GM12878 (cell line): Measurements from ENCODE around the gene NCOA6. TPM values are rescaled to one million over a fixed set of nuclear protein-coding genes. Genes with fewer than 3 reads are reported as not detected.

Experiments
- BCLAF1 ChIP-seq: fragments of 450-650 bp; IDR thresholded peaks from 2 replicates; pipeline ENCODE4 v1.6.1; 2017; ENCODE audit warnings: antibody characterized with exemption, mild to moderate bottlenecking, moderate library complexity
- DPF2 ChIP-seq: fragments of 450-650 bp; IDR thresholded peaks from 2 replicates; pipeline ENCODE4 v1.6.1; 2017; ENCODE audit warnings: mild to moderate bottlenecking
- ETV6 ChIP-seq, 2 experiments: fragments of 450-650 bp in 1 of 2; IDR thresholded peaks in 1 of 2; conservative IDR thresholded peaks in 1 of 2; 2 replicates each; pipeline ENCODE4 v1.6.1; 2014; ENCODE audit warnings: antibody characterized with exemption in 1 of 2, borderline replicate concordance in 1 of 2, low read depth in 1 of 2, mild to moderate bottlenecking in 1 of 2, moderate library complexity in 1 of 2
- EZH2 ChIP-seq: IDR thresholded peaks from 2 replicates; pipeline ENCODE4 v1.6.1; 2012; ENCODE audit warnings: low read depth, mild to moderate bottlenecking, control low read depth, inconsistent platforms, low read length, borderline replicate concordance; ENCODE audit not compliant: control insufficient read depth
- MAX ChIP-seq: IDR thresholded peaks from 2 replicates; pipeline ENCODE4 v1.6.1; 2012; ENCODE audit warnings: low read depth, low read length, improper control_type of control experiment
- NRF1 ChIP-seq: conservative IDR thresholded peaks from 2 replicates; pipeline ENCODE4 v1.6.1; 2011; ENCODE audit warnings: mild to moderate bottlenecking, low read depth, low read length, improper control_type of control experiment
- PRDM15 ChIP-seq: fragments of 450-650 bp; formaldehyde crosslinking; IDR thresholded peaks from 2 replicates; pipeline ENCODE4 v1.4.0; 2020; ENCODE audit warnings: mild to moderate bottlenecking, moderate library complexity
- RELB ChIP-seq: fragments of 450-650 bp; IDR thresholded peaks from 2 replicates; pipeline ENCODE4 v1.6.1; 2017; ENCODE audit warnings: low read depth, mild to moderate bottlenecking, moderate library complexity
- REST ChIP-seq: IDR thresholded peaks from 2 replicates; pipeline ENCODE4 v1.6.1; 2012; ENCODE audit warnings: mild to moderate bottlenecking, low read depth, low read length
- SREBF2 ChIP-seq: IDR thresholded peaks from 2 replicates; pipeline ENCODE4 v1.6.1; 2012; ENCODE audit warnings: mild to moderate bottlenecking, low read length
- STAT1 ChIP-seq: fragments of 450-650 bp; conservative IDR thresholded peaks from 2 replicates; pipeline ENCODE4 v1.6.1; 2014; ENCODE audit warnings: antibody characterized with exemption, mild to moderate bottlenecking
- ZBTB40 ChIP-seq: fragments of 450-650 bp; IDR thresholded peaks from 2 replicates; pipeline ENCODE4 v1.6.1; 2016; ENCODE audit warnings: mild to moderate bottlenecking, moderate library complexity, borderline replicate concordance
- polyA plus RNA-seq, 11 experiments: library from polyadenylated mRNA; depleted of rRNA in 4 of 11; unstranded in 6 of 11; stranded (reverse) in 5 of 11; fragments of >200 nt; fragmentation: Nextera tagmentation in 4 of 11; fragmentation: Illumina TruSeq in 1 of 11; extraction: Ambion mirVana in 4 of 11; extraction: Trizol in 1 of 11; gene quantifications; 1 replicate in 1 of 11; 2 replicates in 10 of 11; pipeline versions ENCODE4 v1.2.1 to v1.2.3, GENCODE V29; 2011 to 2016; ENCODE audit warnings: inconsistent platforms in 2 of 11, missing spikeins in 2 of 11, low read depth in 1 of 11
- total RNA-seq, 4 experiments: library from RNA; depleted of rRNA in 3 of 4; stranded (reverse); fragments of >200 nt in 3 of 4; fragmentation: Illumina TruSeq in 1 of 4; extraction: Trizol in 1 of 4; gene quantifications; 2 replicates each; pipeline versions ENCODE4 v1.2.1 to v1.2.3, GENCODE V29; 2013 to 2021

Gene NCOA6
- total and polyA plus RNA-seq, 10 of the 15 experiments (the other 5 are each of a cell fraction or from before 2014, with no cell fraction given) = 6.1 to 20.6 (median 12.6) TPM

- TF ChIP-seq BCLAF1 (no peak), NRF1 (no peak), ZBTB40 (no peak), EZH2 (no peak), PRDM15 (no peak), MAX (no peak), STAT1 (no peak), DPF2 (peak; percentile 78), REST (no peak), RELB (no peak), ETV6 (conservative IDR thresholded peaks at IDR 0.05 in 1 of 2, IDR thresholded peaks at IDR 0.05 in 1 of 2; ENCODE audit: borderline replicate concordance in 1 of 2, low read depth in 1 of 2) (no peak), SREBF2 (no peak)
Measured at GRCh38 chr20:34755367-34755766, 70.1 kb downstream of the NCOA6 start (continued).
